Stomach smooth muscle (tissue), 2 donors: ENCODE results near the gene CARD16.

Experiments used
- H3K27ac ChIP-seq: one replicate; pipeline ENCODE4 v1.7.0; 2013; ENCODE audit warnings: mild to moderate bottlenecking, low read length, inconsistent platforms
- H3K27me3 ChIP-seq, 2 donors: one replicate each; pipeline ENCODE4 v1.7.0; 2013; ENCODE audit warnings: low read length in 2 of 2; ENCODE audit not compliant: insufficient read depth in 2 of 2, control insufficient read depth in 1 of 2
- H3K36me3 ChIP-seq, 2 donors: one replicate each; pipeline ENCODE4 v1.7.0; 2013; ENCODE audit warnings: low read length in 2 of 2; ENCODE audit not compliant: control insufficient read depth in 2 of 2, insufficient read depth in 2 of 2
- H3K4me1 ChIP-seq: one replicate; pipeline ENCODE4 v1.7.0; 2013; ENCODE audit warnings: low read length; ENCODE audit not compliant: control insufficient read depth, insufficient read depth
- H3K4me3 ChIP-seq, 2 donors: one replicate each; pipeline ENCODE4 v1.7.0; 2013; ENCODE audit warnings: low read length in 2 of 2
- H3K9ac ChIP-seq, 2 donors: one replicate each; pipeline ENCODE4 v1.7.0; 2013; ENCODE audit warnings: low read length in 2 of 2, mild to moderate bottlenecking in 1 of 2
- H3K9me3 ChIP-seq, 2 donors: one replicate each; pipeline ENCODE4 v1.7.0; 2013; ENCODE audit warnings: low read length in 2 of 2; ENCODE audit not compliant: control insufficient read depth in 2 of 2
- donor health status: healthy.
- donor health status: Pancreatic carcinoma.

CARD16 gene

GRCh38 chr11:105024394-105024793 is 20.7 kb downstream of the CARD16 start:
- Histone ChIP-seq H3K27ac (no peak overlapping the region), H3K4me1 (no peaks in the 10 kb centered on the region), H3K9ac (no peak overlapping the region), H3K27me3 (no peaks in the 10 kb centered on the region), H3K36me3 (peaks cover 0 to 2% of the 10 kb centered on the region in 2 donors), H3K4me3 (no peak overlapping the region), H3K9me3 (no peaks in the 10 kb centered on the region)

- Histone ChIP-seq H3K27ac (no peak within 1 kb of the TSS), H3K36me3 (peaks cover 0 to 2% of the 10 kb centered on the region in 2 donors), H3K4me3 (no peak within 1 kb of the TSS), H3K27me3 (no peaks in the 10 kb centered on the region), H3K4me1 (no peaks in the 10 kb centered on the region), H3K9me3 (no peaks in the 10 kb centered on the region), H3K9ac (no peak within 1 kb of the TSS)
Measured at GRCh38 chr11:105023003-105023402, 22.1 kb downstream of the CARD16 start, which contains the start of gene CASP5. Gene CASP5 (minus strand): TSS chr11:105023168. CDS start chr11:105023136, 32 bp downstream.

DNA sequence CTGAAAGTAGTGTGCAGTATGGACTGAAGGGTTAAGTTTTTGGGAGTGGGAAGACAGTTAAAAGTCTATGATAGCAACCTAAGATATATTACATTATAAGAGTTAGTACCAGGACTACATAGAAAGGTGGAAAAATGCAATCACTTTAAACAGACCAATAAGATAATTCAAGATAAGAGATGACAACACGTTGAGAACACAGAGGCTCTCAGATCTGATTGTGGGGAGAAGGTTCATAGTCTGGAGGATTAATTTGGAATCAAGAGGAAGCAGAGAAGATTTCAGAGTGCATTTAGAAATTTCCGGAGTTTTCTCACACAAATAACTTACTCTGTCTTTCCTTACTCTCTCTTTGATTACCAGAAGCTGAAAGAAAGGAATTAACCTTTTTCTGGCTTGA is 22.6 kb downstream of the CARD16 start:
- H3K9ac ChIP-seq: no peak overlapping the region
- H3K36me3 ChIP-seq: peaks cover 0 to 2% of the 10 kb centered on the region in 2 donors
- H3K4me1 ChIP-seq: no peaks in the 10 kb centered on the region
- no peak overlapping the region for H3K27ac ChIP-seq
- H3K27me3 ChIP-seq: no peaks in the 10 kb centered on the region
- no peaks in the 10 kb centered on the region for H3K9me3 ChIP-seq
- H3K4me3 ChIP-seq: no peak overlapping the region

GRCh38 chr11:105007463-105007862 is 37.7 kb downstream of the CARD16 start:
- Histone ChIP-seq H3K27me3 (no peaks in the 10 kb centered on the region), H3K27ac (no peak overlapping the region), H3K9ac (no peak overlapping the region), H3K4me3 (no peak overlapping the region), H3K9me3 (no peaks in the 10 kb centered on the region), H3K36me3 (no peaks in the 10 kb centered on the region), H3K4me1 (no peaks in the 10 kb centered on the region)

GRCh38 chr11:105005451-105005845 is 39.7 kb downstream of the CARD16 start:
- no peaks in the 10 kb centered on the region for H3K36me3 ChIP-seq
- H3K9me3 ChIP-seq: no peaks in the 10 kb centered on the region
- no peak overlapping the region for H3K4me3 ChIP-seq
- no peaks in the 10 kb centered on the region for H3K27me3 ChIP-seq
- H3K9ac ChIP-seq: no peak overlapping the region
- no peaks in the 10 kb centered on the region for H3K4me1 ChIP-seq
- H3K27ac ChIP-seq: no peak overlapping the region

DNA sequence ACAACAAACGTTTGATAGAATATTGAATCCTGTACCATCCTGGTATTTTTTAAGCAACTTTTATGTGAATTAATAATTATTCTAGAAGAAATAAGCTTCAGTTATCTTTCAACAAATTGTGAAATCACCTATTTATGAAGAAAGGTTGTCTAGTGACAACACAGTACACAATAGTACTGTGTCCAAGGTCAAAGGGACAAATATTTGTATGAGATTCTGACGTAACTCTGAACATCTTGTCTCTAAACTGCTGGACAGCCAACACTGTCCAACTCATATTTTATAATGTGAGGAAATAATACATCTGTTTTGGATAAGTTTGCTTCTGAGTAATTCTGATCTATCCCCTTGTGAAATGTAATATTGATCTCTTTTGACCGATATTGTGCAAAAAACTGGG is 41.1 kb downstream of the CARD16 start:
- Histone ChIP-seq H3K9ac (no peak overlapping the region), H3K4me1 (no peaks in the 10 kb centered on the region), H3K9me3 (no peaks in the 10 kb centered on the region), H3K27ac (no peak overlapping the region), H3K36me3 (no peaks in the 10 kb centered on the region), H3K27me3 (no peaks in the 10 kb centered on the region), H3K4me3 (no peak overlapping the region)

- no peaks in the 10 kb centered on the region for H3K4me1 ChIP-seq
- H3K27me3 ChIP-seq: no peaks in the 10 kb centered on the region
- H3K4me3 ChIP-seq: no peak overlapping the region
- no peaks in the 10 kb centered on the region for H3K36me3 ChIP-seq
- no peak overlapping the region for H3K27ac ChIP-seq
- no peaks in the 10 kb centered on the region for H3K9me3 ChIP-seq
- H3K9ac ChIP-seq: no peak overlapping the region
Measured at GRCh38 chr11:105003151-105003550, 42.0 kb downstream of the CARD16 start.

GRCh38 chr11:105000797-105001196 is 44.3 kb downstream of the CARD16 start:
- no peaks in the 10 kb centered on the region for H3K36me3 ChIP-seq
- H3K27me3 ChIP-seq: no peaks in the 10 kb centered on the region
- no peaks in the 10 kb centered on the region for H3K9me3 ChIP-seq
- no peaks in the 10 kb centered on the region for H3K4me1 ChIP-seq
- H3K27ac ChIP-seq: no peak overlapping the region
- H3K9ac ChIP-seq: no peak overlapping the region
- H3K4me3 ChIP-seq: no peak overlapping the region

DNA sequence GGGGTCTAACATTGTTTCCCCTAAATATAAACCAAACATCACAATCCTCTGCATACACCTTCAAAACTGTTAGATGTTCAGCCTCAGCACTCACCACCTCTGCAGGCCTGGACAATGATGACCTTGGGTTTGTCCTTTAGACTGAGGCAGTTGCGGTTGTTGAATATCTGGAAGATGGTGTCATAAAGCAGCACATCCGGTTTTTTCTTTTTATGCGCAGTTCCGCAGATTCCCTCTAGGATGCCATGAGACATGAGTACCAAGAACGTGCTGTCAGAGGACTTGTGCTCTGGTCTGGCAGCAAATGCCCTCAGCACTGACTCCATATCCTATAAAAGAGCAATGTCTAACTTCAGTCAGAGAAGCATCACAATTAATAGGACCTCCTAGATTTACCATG is 45.0 kb downstream of the CARD16 start:
- Histone ChIP-seq H3K4me3 (no peak overlapping the region), H3K36me3 (no peaks in the 10 kb centered on the region), H3K27ac (no peak overlapping the region), H3K27me3 (no peaks in the 10 kb centered on the region), H3K4me1 (no peaks in the 10 kb centered on the region), H3K9ac (no peak overlapping the region), H3K9me3 (no peaks in the 10 kb centered on the region)

- Histone ChIP-seq H3K4me3 (no peak overlapping the region), H3K27me3 (no peaks in the 10 kb centered on the region), H3K9me3 (no peaks in the 10 kb centered on the region), H3K36me3 (no peaks in the 10 kb centered on the region), H3K4me1 (no peaks in the 10 kb centered on the region), H3K9ac (no peak overlapping the region), H3K27ac (no peak overlapping the region)
Measured at GRCh38 chr11:104999721-105000120, 45.4 kb downstream of the CARD16 start.

GRCh38 chr11:104997288-104997687 is 47.8 kb downstream of the CARD16 start:
- Histone ChIP-seq H3K27ac (no peak overlapping the region), H3K9me3 (no peaks in the 10 kb centered on the region), H3K4me3 (no peak overlapping the region), H3K4me1 (no peaks in the 10 kb centered on the region), H3K27me3 (no peaks in the 10 kb centered on the region), H3K9ac (no peak overlapping the region), H3K36me3 (no peaks in the 10 kb centered on the region)
